Retinal pigment epithelial cell (primary cell): Measurements from ENCODE around the gene MPZL2.

Experiments used
- DNase-seq: peaks from one replicate; pipeline ENCODE4 v3.0.0-alpha.2; 2010; ENCODE audit warnings: low read depth
- H3K4me3 ChIP-seq: 2 replicates; pipeline ENCODE4 v1.5.1; 2011; ENCODE audit warnings: mild to moderate bottlenecking, low read length, control low read depth, moderate library complexity
- CTCF ChIP-seq: conservative IDR thresholded peaks from 2 replicates; pipeline ENCODE4 v1.5.1; 2011; ENCODE audit warnings: low read depth, low read length, control low read depth, inconsistent platforms

MPZL2 gene

DNA sequence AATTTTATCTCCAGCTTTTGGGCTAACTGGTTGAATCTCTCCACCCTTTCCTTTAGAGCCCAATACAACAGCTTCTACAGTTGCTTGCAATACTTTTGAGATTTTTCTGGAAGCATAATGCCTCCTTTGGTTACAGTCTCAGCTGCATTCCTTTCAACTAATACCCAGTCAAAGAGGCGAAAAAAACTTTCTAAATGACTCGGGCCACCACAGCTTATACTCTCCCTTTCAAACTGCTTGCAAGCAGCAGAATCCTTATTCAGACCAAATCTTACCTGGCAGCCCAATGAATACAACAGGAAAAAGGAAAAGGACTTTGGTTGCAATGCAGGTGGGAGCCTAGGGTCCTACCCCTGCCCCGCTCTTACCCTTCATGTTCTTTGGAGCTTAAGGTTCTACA, 55.1 kb downstream of the MPZL2 start:
- no peak overlapping the region for H3K4me3 ChIP-seq
- TF ChIP-seq CTCF: no peak

DNA sequence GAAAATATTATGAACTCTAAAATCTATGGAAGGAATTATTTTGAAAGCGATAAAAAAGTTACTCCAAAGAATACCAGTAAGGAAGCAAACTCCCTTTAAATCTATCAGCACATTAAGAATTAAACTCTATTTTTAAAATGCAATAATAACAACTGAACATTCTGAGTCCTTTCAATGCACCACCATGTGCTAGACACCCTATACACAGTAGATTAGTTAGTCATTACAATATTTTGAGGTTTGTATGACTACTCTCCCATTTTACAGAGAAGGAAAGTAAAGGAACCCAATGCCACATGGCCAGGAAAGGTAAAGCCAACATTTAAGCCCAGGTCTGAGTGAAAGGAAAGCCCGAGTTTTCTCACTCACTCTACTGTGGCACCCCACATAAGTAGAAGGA, 57.0 kb downstream of the MPZL2 start:
- DNase-seq: no peak
- no peak overlapping the region for H3K4me3 ChIP-seq
- TF ChIP-seq CTCF: no peak

More for the DNA sequence above, 55.1 kb downstream of the MPZL2 start:
- DNase-seq: no peak

- no peak for TF ChIP-seq CTCF
- H3K4me3 ChIP-seq: no peak overlapping the region
Observed at GRCh38 chr11:118206391-118207031, 57.6 kb downstream of the MPZL2 start.

DNA sequence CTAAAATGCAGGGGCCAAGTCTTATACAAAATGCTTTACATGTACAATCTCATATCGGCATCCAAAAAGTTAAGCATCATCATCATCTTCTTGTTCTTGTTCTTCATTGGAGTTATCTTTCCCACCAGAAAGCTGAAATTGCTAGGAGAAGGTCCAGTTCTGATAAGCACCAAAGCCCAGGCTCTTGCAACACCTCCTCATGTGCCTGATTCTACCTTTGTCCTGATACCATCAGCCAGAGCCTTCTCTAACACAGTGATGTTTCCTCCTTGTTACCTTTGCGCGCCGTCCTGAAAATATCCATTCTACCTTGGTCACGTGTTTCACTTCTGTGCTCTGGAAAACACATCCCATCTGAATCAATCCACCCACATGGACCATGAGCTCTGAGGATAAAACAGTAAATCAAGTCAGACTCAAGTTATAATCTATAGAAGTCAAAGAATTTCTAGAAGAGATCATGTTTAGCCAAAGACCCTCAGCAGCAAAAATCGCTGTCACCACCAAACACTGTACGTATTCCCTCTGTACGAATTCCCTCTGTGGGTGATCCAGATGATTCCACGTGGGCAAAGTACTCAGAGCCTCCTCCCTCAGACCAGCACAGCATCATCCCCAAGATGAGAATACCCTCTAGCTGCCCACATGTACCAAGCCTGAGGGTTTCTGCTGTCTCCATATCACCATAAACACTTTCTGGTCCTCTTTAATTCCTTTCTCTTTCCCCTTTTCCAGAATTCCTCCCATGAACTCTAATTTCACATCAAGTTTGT, 58.3 kb downstream of the MPZL2 start:
- no peak overlapping the region for H3K4me3 ChIP-seq
- TF ChIP-seq CTCF: no peak
- no peak for DNase-seq

More at GRCh38 chr11:118206391-118207031, 57.6 kb downstream of the MPZL2 start:
- DNase-seq: no peak
